SK-N-SH (cell line): ENCODE data around the gene ZNF516.

ENCODE experiments used
- CTCF ChIP-seq: fragments of 200-600 bp; sonication (generic); IDR thresholded peaks from 2 replicates; pipeline ENCODE4 v1.6.1; 2017; ENCODE audit warnings: antibody characterized with exemption, mild to moderate bottlenecking, moderate library complexity
- EZH2phosphoT487 ChIP-seq: fragments of 200-600 bp; sonication (generic); IDR thresholded peaks from 2 replicates; pipeline ENCODE4 v1.6.1; 2017; ENCODE audit warnings: low read depth, mixed run types, mild to moderate bottlenecking, antibody characterized with exemption, moderate library complexity, borderline replicate concordance
- TAF1 ChIP-seq: IDR thresholded peaks from 2 replicates; pipeline ENCODE4 v1.6.1; 2012; ENCODE audit warnings: low read depth, mild to moderate bottlenecking, low read length, moderate library complexity, borderline replicate concordance

GRCh38 chr18:76432970-76433767 lies 61.9 kb downstream of the ZNF516 start:
- TF ChIP-seq EZH2phosphoT487 (no peak), CTCF (no peak), TAF1 (no peak)
